NCI-H345 (cell line): ENCODE data around the gene GRIK1.

ENCODE experiments used
- DNase-seq: peaks from one replicate; lab custom pipeline; 2025; lab: John Stamatoyannopoulos, UW

The GRIK1 gene

GRCh38 chr21:29671728-29672127, 268.1 kb downstream of the GRIK1 start:
- no peak for DNase-seq

DNA sequence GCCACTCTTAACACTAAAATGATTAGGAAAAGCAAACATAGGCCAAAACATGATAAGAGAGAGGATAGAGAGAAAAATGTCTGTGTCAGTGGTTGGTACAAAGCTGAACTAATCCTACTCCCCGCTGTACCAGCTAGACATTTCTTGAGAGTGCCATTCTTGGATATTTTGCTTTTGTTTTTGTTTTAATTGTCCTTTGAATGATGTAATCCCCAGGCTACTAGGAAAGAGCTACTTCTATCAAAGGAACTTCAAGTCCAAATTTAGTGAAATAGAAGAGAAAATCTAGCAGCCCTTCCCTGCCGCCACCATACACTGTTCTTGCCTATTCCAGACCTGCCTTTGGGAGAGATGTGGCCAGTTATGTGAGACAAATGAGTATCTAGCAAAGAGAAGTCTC, 269.6 kb downstream of the GRIK1 start:
- no peak for DNase-seq

GRCh38 chr21:29669416-29669815, 270.4 kb downstream of the GRIK1 start:
- DNase-seq: no peak

GRCh38 chr21:29667651-29668050, 272.1 kb downstream of the GRIK1 start:
- no peak for DNase-seq

DNA sequence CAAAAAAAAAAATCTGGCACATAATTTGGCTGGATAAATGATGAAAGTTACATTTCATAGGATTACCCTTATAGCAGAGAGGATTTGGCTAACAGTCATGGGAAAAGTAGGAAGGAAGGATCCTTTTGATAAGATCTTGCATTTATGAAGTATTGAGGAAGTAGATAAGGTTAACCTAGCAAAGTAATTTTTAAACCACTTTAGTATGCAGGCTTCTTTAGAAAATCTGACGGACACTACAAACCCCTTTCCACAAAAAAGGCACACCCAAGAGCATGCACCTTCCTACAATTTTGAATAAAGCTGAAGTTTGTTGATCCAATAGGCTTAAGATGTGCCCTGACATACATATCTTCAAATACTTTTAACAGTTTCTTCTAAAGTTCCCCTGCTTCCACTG, 275.2 kb downstream of the GRIK1 start:
- no peak for DNase-seq

- DNase-seq: no peak
Measured at GRCh38 chr21:29661672-29662442, 277.9 kb downstream of the GRIK1 start.

DNA sequence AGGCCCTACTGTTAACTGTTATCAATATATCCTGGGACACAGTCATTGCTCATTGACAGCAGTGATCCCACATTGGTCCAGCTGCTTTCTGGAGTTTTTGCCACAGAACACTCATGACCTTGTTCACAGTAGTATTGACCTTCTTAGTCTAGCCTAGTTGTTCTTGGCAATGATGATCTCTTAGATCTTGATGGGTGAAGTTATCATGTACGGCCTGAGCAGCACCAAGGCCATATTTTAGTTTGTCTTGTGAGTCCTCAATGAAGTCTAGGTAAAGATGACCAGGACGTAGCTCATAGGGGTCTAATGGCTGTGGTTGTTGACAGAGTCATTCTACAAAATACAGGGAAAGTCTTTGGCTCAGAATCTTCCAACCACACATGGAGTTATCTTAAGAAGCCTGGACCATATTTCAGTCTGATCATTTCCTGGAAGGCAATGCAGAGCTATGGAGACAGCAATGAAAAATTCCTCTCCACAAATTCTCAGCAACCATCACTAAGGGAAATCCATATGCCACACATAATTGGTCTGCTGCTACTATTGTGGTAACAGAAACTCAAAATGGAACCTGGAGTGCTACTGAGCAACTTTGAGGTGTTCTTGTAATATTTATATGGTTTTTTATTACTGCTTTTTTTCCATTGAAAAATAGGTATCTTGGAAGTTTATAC, 279.6 kb downstream of the GRIK1 start:
- no peak for DNase-seq

GRCh38 chr21:29658934-29659203, 280.9 kb downstream of the GRIK1 start:
- no peak for DNase-seq

GRCh38 chr21:29658177-29658933, 281.4 kb downstream of the GRIK1 start:
- no peak for DNase-seq

GRCh38 chr21:29657240-29657989, 282.4 kb downstream of the GRIK1 start:
- no peak for DNase-seq

DNA sequence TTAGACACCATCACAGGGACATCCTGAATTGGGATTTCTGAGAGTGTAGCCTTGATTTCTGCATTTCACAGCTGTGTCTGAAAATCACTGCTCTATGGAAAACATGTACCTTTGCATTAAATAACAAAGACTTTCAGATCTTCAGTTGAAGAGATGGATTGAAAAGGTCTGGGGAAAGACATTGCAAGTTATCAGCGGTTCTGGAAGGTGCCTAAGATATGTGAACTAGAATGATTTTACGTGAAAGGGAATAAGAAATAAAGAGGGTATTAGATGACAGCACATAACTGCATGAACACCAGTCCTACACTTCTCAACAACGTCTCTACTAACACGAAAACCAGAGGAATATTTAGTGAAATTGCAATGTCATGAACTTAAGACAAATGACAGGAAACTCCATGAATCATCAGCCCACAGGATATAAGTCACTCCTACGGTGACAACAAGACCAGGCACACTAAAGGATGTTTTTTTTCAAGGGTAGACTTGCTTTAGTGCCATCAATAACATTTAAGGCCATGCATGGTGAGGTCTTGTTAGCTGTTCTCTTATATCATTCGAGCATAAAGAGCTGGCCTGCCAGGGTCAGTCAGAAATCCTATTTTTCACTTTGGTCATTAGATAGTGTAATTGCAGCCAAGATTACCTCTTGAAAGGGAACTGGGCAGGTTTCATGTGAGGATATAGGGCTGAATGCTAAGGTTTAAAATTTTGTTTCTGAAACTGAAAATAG, 283.1 kb downstream of the GRIK1 start:
- no peak for DNase-seq

- DNase-seq: no peak
Measured at GRCh38 chr21:29655577-29655976, 284.2 kb downstream of the GRIK1 start.

DNA sequence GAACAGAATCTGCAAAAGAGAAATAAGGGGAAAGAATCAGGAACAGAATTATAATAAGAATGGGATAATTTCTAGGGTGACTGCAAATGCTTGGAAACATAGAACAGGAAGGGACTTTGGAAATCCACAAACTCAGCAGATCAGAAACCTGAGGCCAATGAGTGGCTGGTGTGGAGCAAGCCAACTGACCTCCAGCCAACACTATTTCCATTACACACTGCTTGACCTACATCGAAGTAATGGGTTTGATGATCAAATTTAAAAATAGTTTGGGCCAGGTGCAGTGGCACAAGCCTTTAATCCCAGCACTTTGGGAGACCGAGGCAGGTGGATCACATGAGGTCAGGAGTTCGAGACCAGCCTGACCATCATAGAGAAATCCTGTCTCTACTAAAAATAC, 284.9 kb downstream of the GRIK1 start:
- DNase-seq: no peak

DNA sequence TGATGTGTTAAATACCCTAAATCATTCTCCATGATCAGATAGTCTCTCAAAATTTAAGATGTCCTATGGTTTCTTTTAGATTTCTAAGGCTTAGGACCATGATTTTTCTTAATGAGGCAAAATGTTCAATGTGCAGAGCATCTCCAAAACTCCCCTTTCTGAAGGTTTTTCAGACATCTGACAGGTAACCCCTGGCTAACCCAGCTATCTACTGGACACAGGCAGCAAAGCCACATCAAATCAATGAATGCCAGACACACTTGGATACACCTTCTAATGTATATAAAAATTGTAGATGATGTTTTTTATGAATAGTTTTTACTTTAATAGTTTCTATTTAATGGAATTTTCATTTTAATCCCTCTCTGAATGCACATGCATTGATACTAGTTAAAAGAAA, 285.6 kb downstream of the GRIK1 start:
- no peak for DNase-seq

GRCh38 chr21:29650523-29651022, 289.2 kb downstream of the GRIK1 start:
- no peak for DNase-seq

- DNase-seq: no peak
Measured at GRCh38 chr21:29649406-29649814, 290.4 kb downstream of the GRIK1 start.

GRCh38 chr21:29648710-29649240, 291.0 kb downstream of the GRIK1 start:
- no peak for DNase-seq

DNA sequence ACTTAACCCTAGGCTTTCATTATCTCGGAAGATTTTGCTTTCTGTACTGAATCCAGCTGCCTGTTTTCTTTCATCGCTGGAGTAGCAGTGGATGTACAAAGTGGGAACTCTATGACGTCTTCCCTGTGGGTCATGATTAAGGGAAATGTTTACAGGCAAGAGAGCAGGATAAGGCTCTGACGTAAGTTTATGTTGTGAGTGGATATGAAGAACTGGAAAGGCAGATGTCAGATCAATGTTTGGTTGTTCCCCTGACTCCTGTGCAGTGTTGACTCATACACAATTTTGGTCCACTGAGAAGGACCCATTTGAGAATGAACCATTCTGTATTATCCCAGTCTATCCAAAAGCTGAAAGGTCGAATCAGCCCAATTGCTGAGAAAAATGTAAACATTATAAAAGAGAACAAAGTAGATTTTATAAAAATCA, 292.4 kb downstream of the GRIK1 start:
- no peak for DNase-seq

DNA sequence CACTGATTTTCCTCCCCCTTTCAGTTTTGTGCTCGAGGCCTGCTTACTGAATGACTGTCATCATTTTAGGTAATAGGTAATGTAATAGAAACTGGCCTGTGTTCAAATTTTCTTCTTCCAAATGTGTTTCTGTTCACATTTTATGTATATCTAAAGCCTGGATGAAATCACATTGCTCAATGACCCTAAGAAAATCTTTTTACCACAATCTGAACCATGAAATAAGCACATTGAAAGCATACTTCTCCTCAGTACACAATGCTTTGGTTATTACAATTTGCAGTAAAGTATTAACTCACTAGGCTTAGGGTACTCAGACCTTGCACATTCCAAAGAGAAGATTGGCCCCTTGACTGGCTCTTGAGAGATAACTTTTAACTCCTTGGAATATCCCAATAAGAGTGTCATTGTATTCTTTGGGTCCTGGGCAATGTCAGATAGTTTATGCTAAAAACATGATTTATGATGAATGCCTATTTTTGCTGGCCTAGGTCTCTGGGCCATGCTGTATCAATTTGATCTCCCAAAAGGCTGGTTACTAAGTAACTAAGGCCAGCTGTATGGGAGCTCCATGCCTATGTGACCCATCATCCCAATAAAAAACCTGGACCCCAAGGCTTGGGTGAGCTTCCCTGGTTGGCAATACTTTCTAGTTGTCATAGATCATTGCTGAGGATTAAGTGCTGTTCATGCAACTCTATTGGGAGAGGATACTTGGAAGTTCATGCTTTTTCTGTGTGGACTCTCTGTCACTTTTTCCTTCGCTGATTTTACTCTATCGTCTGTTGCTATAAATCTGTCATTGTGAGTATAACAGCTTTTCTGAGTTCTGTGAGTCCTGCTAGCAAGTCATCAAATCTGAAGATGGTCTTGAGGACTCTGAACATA, 293.9 kb downstream of the GRIK1 start:
- no peak for DNase-seq

DNA sequence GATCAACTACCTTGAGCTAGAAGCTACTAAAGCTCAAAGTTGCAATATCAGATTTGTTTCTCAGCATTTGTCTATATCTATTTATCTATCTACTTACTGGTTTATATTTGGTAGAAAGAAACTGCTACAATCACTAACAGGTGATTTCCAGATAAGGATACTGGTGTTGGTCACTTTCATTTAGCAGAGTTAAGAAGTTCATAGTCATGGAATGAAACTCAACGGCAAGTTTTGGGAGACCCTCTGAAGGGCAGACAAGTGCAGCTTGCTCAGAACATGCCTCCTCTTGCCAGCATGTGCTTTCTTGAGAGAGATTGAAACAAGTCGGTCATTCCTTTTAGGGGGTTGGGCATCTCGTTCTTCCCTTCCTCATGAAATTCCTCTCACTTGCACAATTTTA, 296.5 kb downstream of the GRIK1 start:
- no peak for DNase-seq
